CD4-positive, alpha-beta T cell treated with Interleukin-10 for 1 hour (primary cell): Measurements from ENCODE around the gene IFT52.
"Not testable (repeated sequence)": the region's sequence is repeated elsewhere in the genome, so short reads cannot be mapped to it uniquely, and the experiment has no call there.

Experiments used
- DNase-seq: peaks from one replicate; pipeline ENCODE4 v3.0.0-alpha.2; 2020

IFT52 gene

GRCh38 chr20:43568706-43569105 is 22.0 kb upstream of the IFT52 start:
- no peak for DNase-seq

DNA sequence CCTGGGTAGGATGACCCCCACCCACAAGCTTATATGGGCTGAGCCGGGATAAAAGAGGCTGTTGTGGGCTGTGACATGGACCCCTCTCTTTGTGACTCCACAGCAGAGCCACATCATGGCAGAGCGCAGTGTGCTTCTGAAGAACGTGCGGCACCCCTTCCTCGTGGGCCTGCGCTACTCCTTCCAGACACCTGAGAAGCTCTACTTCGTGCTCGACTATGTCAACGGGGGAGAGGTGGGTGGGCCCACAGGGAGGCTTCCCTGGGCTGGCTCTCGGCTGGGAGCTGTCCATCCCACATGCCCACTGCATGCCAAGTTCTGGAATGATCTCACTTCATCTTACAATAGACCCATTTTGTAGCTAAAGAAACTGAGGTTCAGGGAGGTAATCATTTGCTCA is 21.5 kb upstream of the IFT52 start:
- DNase-seq, result no peak

GRCh38 chr20:43570496-43570895 is 20.2 kb upstream of the IFT52 start:
- DNase-seq, result no peak

DNA sequence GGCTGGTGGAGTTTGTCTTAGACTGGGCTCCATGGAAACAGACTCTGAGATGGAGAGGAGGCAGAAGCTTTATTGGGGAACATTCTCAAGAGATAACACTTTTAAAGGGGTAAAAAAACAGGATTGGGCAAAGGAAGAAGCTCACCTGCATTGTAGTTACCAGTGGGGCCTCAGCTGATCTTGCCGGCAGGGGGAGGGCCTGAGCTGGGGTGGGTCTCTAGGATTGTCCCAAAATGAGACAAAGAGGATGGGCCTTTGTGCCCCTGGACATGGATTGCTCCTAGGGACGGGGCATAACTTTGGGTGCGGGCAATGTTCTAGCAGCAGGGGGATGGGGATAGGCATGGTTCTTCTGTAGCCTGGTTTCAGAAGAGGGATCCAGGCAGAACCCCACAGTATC is 19.4 kb upstream of the IFT52 start:
- DNase-seq, result no peak

- no peak for DNase-seq
Observed at GRCh38 chr20:43571771-43572170, 19.0 kb upstream of the IFT52 start.

- DNase-seq, result no peak
Observed at GRCh38 chr20:43572891-43573290, 17.8 kb upstream of the IFT52 start.

- DNase-seq, result no peak
Observed at GRCh38 chr20:43576108-43576507, 14.6 kb upstream of the IFT52 start.

DNA sequence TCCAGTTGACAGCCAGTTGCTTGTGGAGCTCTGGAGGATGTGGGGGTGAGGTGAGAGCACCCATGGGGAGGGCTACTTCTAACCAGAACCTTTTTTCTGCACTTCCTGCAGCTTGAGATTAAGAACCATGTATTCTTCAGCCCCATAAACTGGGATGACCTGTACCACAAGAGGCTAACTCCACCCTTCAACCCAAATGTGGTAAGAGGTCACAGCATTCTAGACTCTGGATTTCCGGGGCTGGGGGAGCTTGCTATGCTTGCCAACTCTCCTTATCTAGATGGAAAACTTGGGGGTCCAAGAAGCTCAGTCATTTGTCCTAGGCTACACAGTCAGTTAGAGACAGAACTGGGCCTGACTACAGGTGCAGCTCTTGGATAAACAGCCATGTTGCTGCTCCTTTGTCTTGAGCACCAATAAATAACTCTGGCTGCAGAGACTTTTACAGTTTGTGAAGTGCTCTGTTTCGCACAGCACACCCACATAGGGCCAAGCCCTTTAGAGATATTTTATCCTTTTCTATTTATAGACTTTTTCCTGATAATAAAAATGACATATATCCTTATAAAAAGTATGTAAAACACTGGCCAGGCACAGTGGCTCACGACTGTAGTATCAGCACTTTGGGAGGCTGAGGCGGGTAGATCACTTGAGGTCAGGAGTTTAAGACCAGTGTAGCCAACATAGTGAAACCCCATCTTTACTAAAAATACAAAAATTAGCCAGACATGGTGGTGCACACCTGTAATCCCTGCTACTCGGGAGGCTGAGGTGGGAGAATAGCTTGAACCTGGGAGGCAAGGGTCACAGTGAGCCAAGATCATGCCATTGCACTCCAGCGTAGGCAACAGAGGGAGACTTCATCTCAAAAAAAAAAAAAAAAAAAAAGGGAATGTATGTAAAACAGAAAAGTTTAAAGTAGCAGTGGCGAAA is 10.6 kb upstream of the IFT52 start:
- DNase-seq, result no peak

DNA sequence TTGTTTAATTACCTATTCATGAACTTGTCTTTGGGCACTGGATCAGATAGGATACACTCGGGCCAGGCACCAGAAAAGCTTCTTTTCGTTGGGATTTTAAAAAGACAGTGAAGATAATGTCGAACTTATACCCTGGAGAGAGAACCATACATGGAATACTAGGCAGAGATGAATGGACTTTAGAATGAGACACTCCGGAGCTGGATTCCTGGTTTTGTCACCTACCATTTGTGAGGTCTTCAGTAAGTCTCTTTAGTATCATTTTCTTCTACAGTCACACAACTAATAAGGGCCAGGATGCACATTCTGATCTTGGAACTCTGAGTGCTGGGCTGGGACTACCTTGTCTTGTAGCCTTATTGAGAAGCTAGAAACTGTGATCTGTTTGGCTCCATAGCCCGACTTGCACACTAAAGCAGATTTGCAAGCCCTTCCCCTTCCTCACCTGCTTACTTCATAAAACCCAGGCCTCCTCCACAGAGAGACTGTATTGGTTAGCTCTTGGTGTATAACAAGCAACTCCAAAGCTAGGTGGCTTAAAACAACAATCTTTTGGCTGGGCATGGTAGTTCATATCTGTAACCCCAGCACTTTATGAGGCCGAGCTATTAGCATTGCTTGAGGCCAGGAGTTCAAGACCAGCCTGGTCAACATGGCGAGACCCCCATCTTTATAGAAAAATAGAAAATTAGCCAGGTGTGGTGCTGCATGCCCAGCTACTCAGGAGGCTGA is 7.4 kb upstream of the IFT52 start:
- no peak for DNase-seq

DNA sequence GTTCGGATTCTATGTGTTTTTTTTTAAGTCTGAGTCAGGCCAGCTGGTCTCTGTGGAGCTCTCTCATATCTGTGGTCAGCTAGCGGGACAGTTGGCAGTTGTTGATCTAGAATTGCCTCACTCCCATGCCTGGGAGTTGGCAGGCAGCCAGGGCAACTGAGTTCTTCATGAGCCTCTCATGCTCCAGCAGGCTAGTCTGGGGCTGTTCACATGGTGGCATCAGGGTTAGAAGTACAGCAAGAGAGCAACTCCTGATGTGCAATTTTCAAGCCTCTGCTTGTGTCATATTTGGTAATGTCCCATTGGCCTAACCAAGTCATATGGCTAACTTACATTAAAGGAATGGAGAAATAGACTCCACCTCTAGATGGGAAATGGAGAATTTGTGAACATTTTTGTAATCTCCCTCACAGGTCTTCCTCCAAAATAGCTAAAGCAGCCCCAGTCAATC is 6.7 kb upstream of the IFT52 start:
- DNase-seq, result no peak

- no peak for DNase-seq
Observed at GRCh38 chr20:43584448-43585136, 6.1 kb upstream of the IFT52 start.

GRCh38 chr20:43586641-43587040 is 4.1 kb upstream of the IFT52 start:
- DNase-seq, result no peak

GRCh38 chr20:43588526-43588925 is 2.2 kb upstream of the IFT52 start:
- not testable (repeated sequence) for DNase-seq

GRCh38 chr20:43590036-43590391 is 723 bp upstream of the IFT52 start:
- no peak for DNase-seq

GRCh38 chr20:43601960-43602359 is 11.2 kb downstream of the IFT52 start:
- not testable (repeated sequence) for DNase-seq

GRCh38 chr20:43603124-43603523 is 12.4 kb downstream of the IFT52 start:
- no peak for DNase-seq

DNA sequence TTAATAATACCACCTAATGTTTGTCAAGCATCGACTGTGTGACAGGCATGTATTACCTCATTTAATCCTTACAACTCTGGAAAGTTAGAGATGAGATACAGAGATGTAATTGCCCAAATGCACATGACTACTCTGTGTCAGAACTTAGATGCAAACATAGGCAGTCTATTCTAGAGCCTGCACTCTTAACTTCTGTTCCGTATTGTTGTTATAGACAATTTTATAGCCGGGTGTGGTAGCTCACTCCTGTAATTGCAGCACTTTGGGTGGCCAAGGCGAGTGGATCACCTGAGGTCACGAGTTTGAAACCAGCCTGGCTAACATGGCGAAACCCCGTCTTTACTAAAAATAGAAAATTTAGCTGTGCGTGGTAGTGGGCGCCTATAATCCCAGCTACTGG is 15.0 kb downstream of the IFT52 start:
- DNase-seq, result no peak

DNA sequence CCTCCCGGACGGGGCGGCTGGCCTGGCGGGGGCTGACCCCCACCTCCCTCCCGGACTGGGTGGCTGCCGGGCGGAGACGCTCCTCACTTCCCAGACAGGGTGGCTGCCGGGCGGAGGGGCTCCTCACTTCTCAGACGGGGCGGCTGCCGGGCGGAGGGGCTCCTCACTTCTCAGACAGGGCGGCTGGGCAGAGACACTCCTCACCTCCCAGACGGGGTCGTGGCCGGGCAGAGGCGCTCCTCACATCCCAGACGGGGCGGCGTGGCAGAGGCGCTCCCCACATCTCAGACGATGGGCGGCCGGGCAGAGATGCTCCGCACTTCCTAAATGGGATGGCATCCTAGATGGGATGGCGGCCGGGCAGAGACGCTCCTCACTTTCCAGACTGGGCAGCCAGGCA is 16.5 kb downstream of the IFT52 start:
- not testable (repeated sequence) for DNase-seq

DNA sequence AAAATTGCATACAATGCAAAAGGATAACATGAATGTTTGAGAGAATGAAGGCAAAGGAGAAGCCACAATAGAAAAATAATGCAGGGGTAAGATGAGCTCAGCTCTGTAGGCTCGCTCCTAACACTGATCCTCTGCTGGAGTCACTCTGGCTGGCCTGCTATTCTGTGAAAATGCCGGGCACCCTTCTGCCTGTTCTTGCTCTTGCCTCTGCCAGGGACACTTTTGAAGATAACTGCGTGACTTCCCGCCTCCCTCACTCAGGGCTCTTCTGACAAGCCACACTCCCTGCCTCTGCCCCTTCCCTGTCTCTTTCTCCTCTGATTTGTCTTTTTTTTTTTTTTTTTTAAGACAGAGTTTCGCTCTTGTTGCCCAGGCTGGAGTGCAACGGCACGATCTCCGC is 40.9 kb downstream of the IFT52 start:
- no peak for DNase-seq

- DNase-seq, result no peak
Observed at GRCh38 chr20:43636429-43636828, 45.7 kb downstream of the IFT52 start.

DNA sequence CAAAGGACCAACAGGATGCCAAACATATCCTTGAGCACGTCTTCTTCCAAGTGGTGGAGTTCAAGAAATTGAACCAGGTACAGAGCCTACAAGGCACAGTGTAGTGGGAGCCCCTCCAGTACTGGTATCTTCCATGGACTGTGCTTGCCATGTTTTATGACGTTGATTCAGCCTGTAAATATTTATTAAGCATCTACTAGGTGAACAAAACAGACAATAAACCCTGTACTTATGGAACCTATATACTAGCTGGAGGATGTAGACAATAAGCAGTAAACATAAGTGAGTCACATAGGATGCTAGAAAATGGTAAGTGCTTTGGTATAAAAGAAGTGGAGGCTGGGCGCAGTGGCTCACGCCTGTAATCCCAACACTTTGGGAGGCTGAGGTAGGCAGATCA is 51.8 kb downstream of the IFT52 start:
- no peak for DNase-seq

- DNase-seq, result no peak
Observed at GRCh38 chr20:43650997-43651525, 60.3 kb downstream of the IFT52 start.

DNA sequence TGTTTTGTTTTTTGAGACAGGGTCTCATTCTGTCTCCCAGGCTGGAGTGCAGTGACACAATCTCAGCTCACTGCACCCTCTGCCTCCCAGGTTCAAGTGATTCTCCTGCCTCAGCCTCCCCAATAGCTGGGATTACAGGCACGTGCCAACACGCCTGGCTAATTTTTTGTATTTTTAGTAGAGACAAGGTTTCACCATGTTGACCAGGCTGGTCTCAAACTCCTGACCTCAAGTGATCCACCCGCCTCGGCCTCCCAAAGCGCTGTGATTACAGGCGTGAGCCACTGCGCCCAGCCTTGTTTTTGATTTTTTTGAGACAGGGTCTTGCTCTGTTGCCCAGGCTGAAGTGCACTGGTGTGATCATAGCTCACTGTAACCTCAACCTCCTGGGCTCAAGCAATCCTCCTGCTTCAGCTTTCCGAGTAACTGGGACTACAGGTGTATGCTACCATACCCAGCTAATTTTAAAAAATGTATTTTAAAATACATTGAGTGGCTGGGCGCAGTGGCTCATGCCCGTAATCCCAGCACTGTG is 61.0 kb downstream of the IFT52 start:
- not testable (repeated sequence) for DNase-seq
